HFFc6 (cell line): Measurements from ENCODE around the gene THSD7A. TPM values are rescaled to one million over a fixed set of nuclear protein-coding genes. Genes with fewer than 3 reads are reported as not detected.

ENCODE experiments used
- DNase-seq: peaks from one replicate; pipeline ENCODE4 v3.0.0-alpha.2; 2018
- H3K27ac Mint-ChIP-seq: 2 replicates; pipeline ENCODE4 v1.8.0; 2020; ENCODE audit warnings: mild to moderate bottlenecking, mixed read lengths
- H3K27me3 Mint-ChIP-seq: 2 replicates; pipeline ENCODE4 v1.8.0; 2021; ENCODE audit warnings: mild to moderate bottlenecking, moderate library complexity, mixed read lengths; ENCODE audit not compliant: insufficient read depth
- H3K36me3 Mint-ChIP-seq: 2 replicates; pipeline ENCODE4 v1.8.0; 2021; ENCODE audit warnings: low read depth, mixed read lengths
- H3K4me1 Mint-ChIP-seq: 2 replicates; pipeline ENCODE4 v1.8.0; 2020; ENCODE audit warnings: low read depth, mixed read lengths
- H3K4me3 Mint-ChIP-seq: 2 replicates; pipeline ENCODE4 v1.8.0; 2020; ENCODE audit warnings: mild to moderate bottlenecking, moderate library complexity, mixed read lengths
- H3K9me3 Mint-ChIP-seq: 2 replicates; pipeline ENCODE4 v1.8.0; 2020; ENCODE audit warnings: mild to moderate bottlenecking, mixed read lengths
- CTCF ChIP-seq: fragments of 200-600 bp; sonication (generic); IDR thresholded peaks from 2 replicates; pipeline ENCODE4 v1.5.0; 2021; ENCODE audit warnings: antibody characterized with exemption, mild to moderate bottlenecking
- total RNA-seq, 6 experiments: library from RNA; stranded (reverse); fragmentation: NEBNext Ultra II Directional; extraction: Animal tissue kit (Norgen Biotek cat#: 25700); gene quantifications; 2 replicates in 1 of 6; 3 replicates in 5 of 6; pipeline ENCODE4 v1.2.3, GENCODE V29; 2021

THSD7A gene
- total RNA-seq, 6 experiments from 2014 or later: not detected

- H3K4me1 Mint-ChIP-seq: no peaks in the 10 kb centered on the region
- peaks cover 14% of the 10 kb centered on the region for H3K9me3 Mint-ChIP-seq
- no peak overlapping the region for H3K4me3 Mint-ChIP-seq
These were observed 473.4 kb downstream of the THSD7A start for GRCh38 chr7:11358637-11359036.

GRCh38 chr7:11355399-11356005, 476.5 kb downstream of the THSD7A start:
- H3K9me3 Mint-ChIP-seq: peaks cover 19% of the 10 kb centered on the region
- no peak for DNase-seq
- H3K27me3 Mint-ChIP-seq: no peaks in the 10 kb centered on the region
- H3K27ac Mint-ChIP-seq: no peak overlapping the region
- no peaks in the 10 kb centered on the region for H3K4me1 Mint-ChIP-seq
- TF ChIP-seq CTCF: no peak
- H3K36me3 Mint-ChIP-seq: no peaks in the 10 kb centered on the region
- no peak overlapping the region for H3K4me3 Mint-ChIP-seq

More at GRCh38 chr7:11358637-11359036, 473.4 kb downstream of the THSD7A start:
- DNase-seq: no peak
- no peaks in the 10 kb centered on the region for H3K27me3 Mint-ChIP-seq
- no peak overlapping the region for H3K27ac Mint-ChIP-seq
- TF ChIP-seq CTCF: no peak
- H3K36me3 Mint-ChIP-seq: no peaks in the 10 kb centered on the region

- H3K27me3 Mint-ChIP-seq: no peaks in the 10 kb centered on the region
- H3K27ac Mint-ChIP-seq: no peak overlapping the region
- TF ChIP-seq CTCF: no peak
- 0 out of 2 replicates have a peak, but pooled peaks cover 8% of the 10 kb centered on the region for H3K9me3 Mint-ChIP-seq
- no peak for DNase-seq
- H3K36me3 Mint-ChIP-seq: no peaks in the 10 kb centered on the region
- no peaks in the 10 kb centered on the region; the same call in 1 of the 2 replicates for H3K4me1 Mint-ChIP-seq
- H3K4me3 Mint-ChIP-seq: no peak overlapping the region
These were observed 485.7 kb downstream of the THSD7A start for GRCh38 chr7:11346302-11346701.

GRCh38 chr7:11345621-11346020, 486.4 kb downstream of the THSD7A start:
- DNase-seq: no peak
- TF ChIP-seq CTCF: no peak
- no peak overlapping the region for H3K27ac Mint-ChIP-seq
- no peak overlapping the region for H3K4me3 Mint-ChIP-seq
- H3K27me3 Mint-ChIP-seq: no peaks in the 10 kb centered on the region
- no peaks in the 10 kb centered on the region for H3K36me3 Mint-ChIP-seq
- no peaks in the 10 kb centered on the region; the same call in 1 of the 2 replicates for H3K4me1 Mint-ChIP-seq
- 0 out of 2 replicates have a peak, but pooled peaks cover 5% of the 10 kb centered on the region for H3K9me3 Mint-ChIP-seq

- Mint-ChIP-seq H3K36me3 (no peaks in the 10 kb centered on the region), H3K4me3 (no peak overlapping the region), H3K4me1 (no peaks in the 10 kb centered on the region; the same call in 1 of the 2 replicates), H3K9me3 (no peaks in the 10 kb centered on the region), H3K27me3 (no peaks in the 10 kb centered on the region), H3K27ac (no peak overlapping the region)
- DNase-seq: peak; percentile 21
- TF ChIP-seq CTCF: peak; percentile 89
These were observed 488.1 kb downstream of the THSD7A start for GRCh38 chr7:11343818-11344413.
